B cell (primary cell): ENCODE measurements around the gene LCOR. TPM values are rescaled to one million over a fixed set of nuclear protein-coding genes. Genes with fewer than 3 reads are reported as not detected.

ENCODE experiments used
- ATAC-seq: fragments of 200-7000 bp; cut with Tn5 transposase; one replicate; pipeline ENCODE4 v1.10.0; 2021; ENCODE audit warnings: low read depth, mild to moderate bottlenecking, moderate number of reproducible peaks, moderate library complexity
- CTCF ChIA-PET: fragments of 350-600 bp; sonication (Branson Sonifier 250); formaldehyde crosslinking; loops from one replicate; lab custom pipeline; 2021; ENCODE audit warnings: antibody characterized with exemption, inconsistent platforms; lab: Charles Lee
- POLR2A ChIA-PET: fragments of 350-600 bp; sonication (Branson Sonifier 250); formaldehyde crosslinking; loops from one replicate; lab custom pipeline; 2021; ENCODE audit warnings: antibody characterized with exemption; lab: Charles Lee
- DNase-seq: peaks from one replicate; pipeline ENCODE4 v3.0.0; 2013
- H2AFZ ChIP-seq: 2 replicates; pipeline ENCODE4 v1.6.1; 2012; ENCODE audit warnings: mild to moderate bottlenecking, low read depth, low read length; ENCODE audit not compliant: insufficient read depth, poor library complexity, severe bottlenecking
- H3K27ac ChIP-seq, 2 donors: 1 replicate in 1 of 2; 2 replicates in 1 of 2; pipeline ENCODE4 v1.5.1; 2012 to 2013; ENCODE audit warnings: low read length in 2 of 2, mild to moderate bottlenecking in 2 of 2, moderate library complexity in 1 of 2
- H3K27me3 ChIP-seq, 4 experiments: fragments of 200-600 bp in 1 of 4; sonication (generic) in 1 of 4; replicated peaks in 1 of 4; 1 replicate in 2 of 4; 2 replicates in 2 of 4; pipeline versions ENCODE4 v1.6.1 to v1.7.0; 2013 to 2016; ENCODE audit warnings: low read length in 3 of 4, mild to moderate bottlenecking in 2 of 4, mixed read lengths in 1 of 4, moderate library complexity in 1 of 4; ENCODE audit not compliant: insufficient read depth in 4 of 4, control insufficient read depth in 3 of 4; ENCODE audit errors: control extremely low read depth in 1 of 4
- H3K36me3 ChIP-seq, 2 experiments: replicated peaks in 1 of 2; 1 replicate in 1 of 2; 2 replicates in 1 of 2; pipeline versions ENCODE4 v1.6.1 to v1.7.1; 2013; ENCODE audit warnings: low read length in 1 of 2; ENCODE audit not compliant: insufficient read depth in 2 of 2, control insufficient read depth in 1 of 2; ENCODE audit errors: control extremely low read depth in 1 of 2, extremely low read depth in 1 of 2
- H3K4me1 ChIP-seq, 2 donors: fragments of 200-600 bp in 1 of 2; sonication (generic) in 1 of 2; 1 replicate in 1 of 2; 2 replicates in 1 of 2; pipeline versions ENCODE4 v1.5.1 to v1.6.1; 2013 to 2017; ENCODE audit warnings: low read length in 2 of 2; ENCODE audit not compliant: control insufficient read depth in 2 of 2, insufficient read depth in 2 of 2
- H3K4me2 ChIP-seq: replicated peaks from 2 replicates; pipeline ENCODE3; 2012; ENCODE audit warnings: mild to moderate bottlenecking, low read depth, low read length; ENCODE audit not compliant: poor library complexity, severe bottlenecking
- H3K4me3 ChIP-seq, 5 experiments: fragments of 200-600 bp in 1 of 5; sonication (generic) in 1 of 5; 1 replicate in 3 of 5; 2 replicates in 2 of 5; pipeline versions ENCODE4 v1.5.1 to v1.7.0; 2011 to 2016; ENCODE audit warnings: low read length in 4 of 5, mild to moderate bottlenecking in 4 of 5, low read depth in 2 of 5, control low read depth in 1 of 5, moderate library complexity in 1 of 5; ENCODE audit not compliant: insufficient read depth in 1 of 5; ENCODE audit errors: control extremely low read depth in 1 of 5, extremely low read depth in 1 of 5
- H3K79me2 ChIP-seq: fragments of 200-600 bp; sonication (generic); one replicate; pipeline ENCODE4 v1.6.0; 2016; ENCODE audit warnings: low read length; ENCODE audit not compliant: control insufficient read depth, insufficient read depth
- H3K9ac ChIP-seq: fragments of 200-600 bp; sonication (generic); 2 replicates; pipeline ENCODE4 v1.6.1; 2017; ENCODE audit warnings: mild to moderate bottlenecking, low read length, moderate library complexity
- H3K9me3 ChIP-seq, 3 donors: one replicate each; pipeline versions ENCODE4 v1.6.1 to v1.7.1; 2013; ENCODE audit warnings: low read length in 2 of 3; ENCODE audit not compliant: control insufficient read depth in 2 of 3, insufficient read depth in 1 of 3; ENCODE audit errors: control extremely low read depth in 1 of 3
- H4K20me1 ChIP-seq: 2 replicates; pipeline ENCODE4 v1.6.0; 2012; ENCODE audit warnings: mild to moderate bottlenecking, low read length; ENCODE audit not compliant: insufficient read depth, control insufficient read depth, poor library complexity, severe bottlenecking
- H3K27ac Mint-ChIP-seq: one replicate; pipeline ENCODE4 v1.8.0; 2021; ENCODE audit warnings: mixed read lengths
- H3K27me3 Mint-ChIP-seq: one replicate; pipeline ENCODE4 v1.8.0; 2021; ENCODE audit warnings: mixed read lengths
- H3K4me1 Mint-ChIP-seq: one replicate; pipeline ENCODE4 v1.8.0; 2021; ENCODE audit warnings: mixed read lengths
- H3K4me3 Mint-ChIP-seq: one replicate; pipeline ENCODE4 v1.8.0; 2021; ENCODE audit warnings: mixed read lengths
- H3K9me3 Mint-ChIP-seq: one replicate; pipeline ENCODE4 v1.8.0; 2022; ENCODE audit warnings: mixed read lengths; ENCODE audit not compliant: insufficient read depth
- EZH2 ChIP-seq: IDR thresholded peaks from 2 replicates; pipeline ENCODE4 v1.6.1; 2012; ENCODE audit warnings: borderline replicate concordance, low read depth, mild to moderate bottlenecking, moderate library complexity, low read length; ENCODE audit not compliant: insufficient read depth, poor library complexity, severe bottlenecking
- WGBS: methylation state at CpG from one replicate; pipeline ENCODE4 v1.1.5; 2013; ENCODE audit warnings: missing lambda C conversion rate; ENCODE audit not compliant: insufficient coverage; 5-methylcytosine and 5-hydroxymethylcytosine counted together
- intact Hi-C: fragments of 100-400 bp; cut with micrococcal nuclease; formaldehyde crosslinking; loops from one replicate; pipeline ENCODE4 v1.10.0; 2022
- polyA plus RNA-seq: library from polyadenylated mRNA; depleted of rRNA; stranded (reverse); fragments of >200 nt; gene quantifications from 2 replicates; pipeline ENCODE4 v1.2.3, GENCODE V29; 2012
- total RNA-seq, 2 donors: library from RNA; stranded (reverse); fragments of 120-200 nt in 1 of 2; gene quantifications; 1 replicate in 1 of 2; 2 replicates in 1 of 2; pipeline versions ENCODE4 v1.2.3 to v1.2.4, GENCODE V29; 2013 to 2022
- TF ChIP-seq, protein P1 (sequence below): fragments of 200-600 bp; IDR thresholded peaks from one replicate; pipeline ENCODE4 v1.8.0; 2022; ENCODE audit warnings: antibody characterized with exemption, mild to moderate bottlenecking

Gene LCOR
- total and polyA plus RNA-seq, 2 donors (not counting 1 experiment from before 2014, with no cell fraction given) = 5.1 to 70.0 TPM

DNA sequence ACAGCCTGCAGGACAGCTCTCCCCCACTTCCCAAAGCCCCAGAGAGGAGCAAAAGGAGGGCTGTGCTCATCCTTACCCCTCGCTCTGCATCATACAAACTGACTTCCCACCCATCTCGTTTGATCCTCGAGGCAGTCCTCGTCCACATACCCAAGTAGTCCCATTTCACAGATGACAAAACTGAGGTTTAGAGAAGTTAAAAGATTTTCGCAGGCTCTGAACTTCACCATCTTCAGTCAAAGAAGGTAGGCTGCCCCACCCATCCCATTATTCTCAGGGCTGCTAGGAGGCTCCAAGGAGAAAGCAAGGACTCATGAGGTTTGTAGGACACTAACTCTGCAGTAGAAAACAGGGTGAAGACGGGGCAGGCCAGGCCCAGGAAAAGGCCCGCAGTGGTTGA is 206.6 kb downstream of the LCOR start:
- WGBS = 93% methylated on average over 3 of the region's 7 CpGs
- no peak overlapping the region for H3K27ac Mint-ChIP-seq
- DNase-seq = no peak
- no peak overlapping the region for H3K9ac ChIP-seq
- ATAC-seq = no peak
- no peaks in the 10 kb centered on the region for H3K9me3 ChIP-seq
- H3K27ac ChIP-seq = no peak overlapping the region
- peaks cover 16% of the 10 kb centered on the region for H3K27me3 Mint-ChIP-seq
- intact Hi-C loops = no loop called here
- CTCF ChIA-PET = interaction anchor here (1.1 to 5.1 kb wide), 10 partner anchors 8 to 290 kb away, joined by 3 to 48 read pairs (median 6); no protein-coding TSS in a partner anchor
- H3K4me3 Mint-ChIP-seq = peak overlapping the region; percentile 86
- peaks cover 7 to 10% of the 10 kb centered on the region in 2 donors for H3K4me1 ChIP-seq
- no peak overlapping the region for H2AFZ ChIP-seq
- peaks cover 18% of the 10 kb centered on the region for H3K4me1 Mint-ChIP-seq
- no peak overlapping the region for H3K4me2 ChIP-seq
- H3K79me2 ChIP-seq = no peaks in the 10 kb centered on the region
- no peaks in the 10 kb centered on the region for H3K36me3 ChIP-seq
- no peak overlapping the region for H3K4me3 ChIP-seq
- no peaks in the 10 kb centered on the region for H3K9me3 Mint-ChIP-seq
- peaks cover 0 to 3% (median 0%) of the 10 kb centered on the region in 4 experiments for H3K27me3 ChIP-seq
- no peak for TF ChIP-seq EZH2
- TF ChIP-seq, protein P1, sequence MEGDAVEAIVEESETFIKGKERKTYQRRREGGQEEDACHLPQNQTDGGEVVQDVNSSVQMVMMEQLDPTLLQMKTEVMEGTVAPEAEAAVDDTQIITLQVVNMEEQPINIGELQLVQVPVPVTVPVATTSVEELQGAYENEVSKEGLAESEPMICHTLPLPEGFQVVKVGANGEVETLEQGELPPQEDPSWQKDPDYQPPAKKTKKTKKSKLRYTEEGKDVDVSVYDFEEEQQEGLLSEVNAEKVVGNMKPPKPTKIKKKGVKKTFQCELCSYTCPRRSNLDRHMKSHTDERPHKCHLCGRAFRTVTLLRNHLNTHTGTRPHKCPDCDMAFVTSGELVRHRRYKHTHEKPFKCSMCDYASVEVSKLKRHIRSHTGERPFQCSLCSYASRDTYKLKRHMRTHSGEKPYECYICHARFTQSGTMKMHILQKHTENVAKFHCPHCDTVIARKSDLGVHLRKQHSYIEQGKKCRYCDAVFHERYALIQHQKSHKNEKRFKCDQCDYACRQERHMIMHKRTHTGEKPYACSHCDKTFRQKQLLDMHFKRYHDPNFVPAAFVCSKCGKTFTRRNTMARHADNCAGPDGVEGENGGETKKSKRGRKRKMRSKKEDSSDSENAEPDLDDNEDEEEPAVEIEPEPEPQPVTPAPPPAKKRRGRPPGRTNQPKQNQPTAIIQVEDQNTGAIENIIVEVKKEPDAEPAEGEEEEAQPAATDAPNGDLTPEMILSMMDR = no peak
- H4K20me1 ChIP-seq = no peaks in the 10 kb centered on the region
- POLR2A ChIA-PET = no interaction called here

DNA sequence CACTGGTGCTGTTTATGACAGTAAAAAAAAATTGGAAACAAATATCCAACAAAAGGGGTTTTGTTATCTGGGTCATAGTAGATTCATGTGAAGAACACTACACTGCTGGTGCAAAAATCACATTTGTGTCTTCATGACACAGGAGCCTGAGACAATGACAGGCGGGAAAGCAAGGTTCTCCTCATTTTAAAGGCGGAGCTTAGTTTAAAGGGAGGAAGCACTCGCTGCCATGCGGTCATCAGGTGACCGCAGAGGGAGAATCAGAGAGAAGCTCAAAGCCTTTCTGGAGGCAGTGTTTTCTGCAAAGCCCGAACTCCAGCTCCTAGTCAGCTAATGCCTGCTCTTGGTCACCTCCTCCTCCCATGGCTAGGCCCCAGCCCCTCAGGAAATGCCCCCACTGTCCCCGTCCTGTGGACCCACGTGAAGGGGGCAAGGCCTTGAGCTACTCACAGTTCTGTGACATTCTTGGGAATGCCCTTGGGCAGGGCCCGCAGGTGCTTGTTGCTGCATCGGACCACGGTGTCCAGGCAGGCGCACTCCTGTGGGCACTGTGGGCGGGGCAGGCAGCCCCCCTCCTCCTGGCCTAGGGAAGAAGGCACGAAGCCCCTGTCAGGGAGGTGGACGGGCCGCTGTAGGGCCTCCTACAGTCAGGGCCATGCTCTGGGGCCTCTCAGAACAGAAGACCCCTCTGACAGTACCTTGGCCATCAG is 207.6 kb downstream of the LCOR start:
- Mint-ChIP-seq H3K4me3 (no peak overlapping the region), H3K9me3 (no peaks in the 10 kb centered on the region), H3K27me3 (peaks cover 16% of the 10 kb centered on the region), H3K4me1 (peaks cover 18% of the 10 kb centered on the region), H3K27ac (no peak overlapping the region)
- Histone ChIP-seq H3K27ac (no peak overlapping the region), H4K20me1 (no peaks in the 10 kb centered on the region), H3K4me1 (peaks cover 7 to 10% of the 10 kb centered on the region in 2 donors), H3K4me3 (no peak overlapping the region), H3K9me3 (peaks cover 0 to under 1% (median 0%) of the 10 kb centered on the region in 3 donors), H3K79me2 (no peaks in the 10 kb centered on the region), H3K36me3 (no peaks in the 10 kb centered on the region), H3K4me2 (no peak overlapping the region), H3K27me3 (peaks cover 0 to 3% (median 0%) of the 10 kb centered on the region in 4 experiments), H3K9ac (no peak overlapping the region), H2AFZ (no peak overlapping the region)
- TF ChIP-seq, protein P1 = no peak
- no peak for TF ChIP-seq EZH2
- ATAC-seq (no peak), DNase-seq (no peak)
- intact Hi-C loops = no loop called here
- WGBS = 87% methylated on average over 16 of the region's 16 CpGs
- ChIA-PET CTCF (interaction anchor here (0.5 to 5.1 kb wide), 5 partner anchors 10 to 171 kb away, joined by 3 to 48 read pairs (median 3); no protein-coding TSS in a partner anchor), POLR2A (interaction anchor here (0.5 kb wide), 1 partner anchor 18 kb away, joined by 3 read pairs; no protein-coding TSS in a partner anchor)
